AG04449 (cell line): ENCODE results near the gene RPL28.

Source experiments
- CTCF ChIA-PET: fragments of 350-600 bp; formaldehyde crosslinking; extraction: SDS; loops from one replicate; lab custom pipeline; 2021; ENCODE audit warnings: antibody characterized with exemption; lab: Yijun Ruan, JAX
- POLR2A ChIA-PET: fragments of 400-600, 350-600 bp; formaldehyde crosslinking; extraction: SDS; loops from one replicate; lab custom pipeline; 2020; ENCODE audit warnings: antibody characterized with exemption, inconsistent platforms; lab: Yijun Ruan, JAX
- DNase-seq: peaks from one replicate; pipeline ENCODE4 v3.0.0-alpha.2; 2010; ENCODE audit warnings: low read depth, low spot score
- H3K4me3 ChIP-seq: 2 replicates; pipeline ENCODE4 v1.5.1; 2011; ENCODE audit warnings: low read depth, mild to moderate bottlenecking, control low read depth, low read length
- TF ChIP-seq, protein P1 (sequence below): IDR thresholded peaks from one replicate; pipeline ENCODE4 v1.5.1; 2011; ENCODE audit warnings: mild to moderate bottlenecking, moderate library complexity, low read length, control low read depth, inconsistent platforms; ENCODE audit not compliant: insufficient read depth; ENCODE audit errors: missing control alignments

RPL28 gene

GRCh38 chr19:55352549-55353145 lies 33.1 kb upstream of the RPL28 start:
- ChIA-PET CTCF (interaction anchor here (1.1 to 1.3 kb wide), 2 partner anchors 14 to 16 kb away, joined by 3 to 4 read pairs; partner anchors contain the start of gene KMT5C), POLR2A (interaction anchor here (1.4 kb wide), 1 partner anchor 55 kb away, joined by 4 read pairs; the partner anchor contains the start of gene UBE2S)
- TF ChIP-seq, protein P1, sequence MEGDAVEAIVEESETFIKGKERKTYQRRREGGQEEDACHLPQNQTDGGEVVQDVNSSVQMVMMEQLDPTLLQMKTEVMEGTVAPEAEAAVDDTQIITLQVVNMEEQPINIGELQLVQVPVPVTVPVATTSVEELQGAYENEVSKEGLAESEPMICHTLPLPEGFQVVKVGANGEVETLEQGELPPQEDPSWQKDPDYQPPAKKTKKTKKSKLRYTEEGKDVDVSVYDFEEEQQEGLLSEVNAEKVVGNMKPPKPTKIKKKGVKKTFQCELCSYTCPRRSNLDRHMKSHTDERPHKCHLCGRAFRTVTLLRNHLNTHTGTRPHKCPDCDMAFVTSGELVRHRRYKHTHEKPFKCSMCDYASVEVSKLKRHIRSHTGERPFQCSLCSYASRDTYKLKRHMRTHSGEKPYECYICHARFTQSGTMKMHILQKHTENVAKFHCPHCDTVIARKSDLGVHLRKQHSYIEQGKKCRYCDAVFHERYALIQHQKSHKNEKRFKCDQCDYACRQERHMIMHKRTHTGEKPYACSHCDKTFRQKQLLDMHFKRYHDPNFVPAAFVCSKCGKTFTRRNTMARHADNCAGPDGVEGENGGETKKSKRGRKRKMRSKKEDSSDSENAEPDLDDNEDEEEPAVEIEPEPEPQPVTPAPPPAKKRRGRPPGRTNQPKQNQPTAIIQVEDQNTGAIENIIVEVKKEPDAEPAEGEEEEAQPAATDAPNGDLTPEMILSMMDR: no peak
- H3K4me3 ChIP-seq: no peak overlapping the region
- no peak for DNase-seq

- TF ChIP-seq, protein P1: no peak
- ChIA-PET POLR2A (interaction anchor here (1.4 kb wide), 1 partner anchor 54 kb away, joined by 4 read pairs; the partner anchor contains the start of gene UBE2S), CTCF (interaction anchor here (1.1 to 1.3 kb wide), 2 partner anchors 14 to 16 kb away, joined by 3 to 4 read pairs; partner anchors contain the start of gene KMT5C)
- DNase-seq: no peak
- H3K4me3 ChIP-seq: peak overlapping the region; percentile 59
Observed at GRCh38 chr19:55353356-55353802, 32.4 kb upstream of the RPL28 start.

DNA sequence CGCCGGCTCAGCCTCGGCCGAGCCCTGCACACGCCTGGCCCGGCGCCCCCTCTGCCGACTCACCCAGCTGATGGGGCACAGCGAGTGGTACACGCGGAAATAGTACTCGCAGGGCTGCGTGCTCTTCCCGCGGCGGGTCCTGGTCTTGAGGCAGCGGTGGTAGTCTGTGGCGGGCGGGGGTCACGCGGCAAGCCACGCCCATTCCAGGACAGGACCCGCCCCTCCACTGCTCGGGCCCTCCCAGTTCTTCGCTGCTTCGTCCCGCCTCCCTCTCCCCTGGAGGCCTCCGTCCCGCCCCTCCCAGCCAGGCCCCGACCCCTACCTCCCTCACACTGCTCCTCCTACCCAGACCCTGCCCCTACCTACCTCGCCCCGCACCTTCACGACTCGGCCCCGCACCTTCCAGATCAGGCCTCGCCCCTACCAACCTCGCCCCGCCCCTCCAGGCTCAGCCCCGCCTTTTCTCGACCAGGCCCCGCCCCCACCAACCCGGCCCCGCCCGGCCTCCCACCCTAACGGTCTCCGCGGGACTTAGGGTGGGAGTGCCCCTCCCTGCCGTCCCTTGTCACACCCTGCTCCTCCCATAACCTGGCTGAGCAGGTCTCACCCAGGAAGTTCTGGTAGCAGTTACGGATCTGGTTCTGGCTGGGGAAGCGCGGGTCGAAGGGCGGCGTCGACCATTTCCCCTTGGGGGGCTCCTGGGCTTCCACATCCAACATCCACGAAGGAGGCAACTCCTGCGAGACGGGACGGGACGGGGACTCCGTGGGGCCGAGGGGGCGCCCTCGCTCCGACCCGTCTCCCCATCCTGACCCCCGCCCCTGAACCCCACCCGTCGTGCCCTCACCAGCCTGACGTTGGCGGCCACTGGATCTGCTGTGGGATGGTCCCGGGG lies 31.7 kb upstream of the RPL28 start:
- TF ChIP-seq, protein P1: no peak
- DNase-seq: no peak
- H3K4me3 ChIP-seq: peak overlapping the region; percentile 59
- ChIA-PET CTCF (interaction anchor here (1.1 to 1.3 kb wide), 2 partner anchors 15 kb away, joined by 3 to 4 read pairs; partner anchors contain the start of gene KMT5C), POLR2A (interaction anchor here (0.5 to 1.4 kb wide), 2 partner anchors 10 to 53 kb away, joined by 3 to 4 read pairs; partner anchors contain the start of gene UBE2S)

GRCh38 chr19:55354698-55355212 lies 31.0 kb upstream of the RPL28 start, which contains the start of gene COX6B2:
Gene COX6B2, minus strand, starts transcription at chr19:55354719. Its CDS starts 198 bp downstream, at chr19:55354521.
- no peak for DNase-seq
- CTCF ChIA-PET: interaction anchor here (1.0 to 1.8 kb wide), 2 partner anchors 63 to 113 kb away, joined by 3 to 7 read pairs; no protein-coding TSS in a partner anchor
- POLR2A ChIA-PET: no interaction called here
- peak within 1 kb of the TSS; percentile 59 for H3K4me3 ChIP-seq
- TF ChIP-seq, protein P1: no peak

DNA sequence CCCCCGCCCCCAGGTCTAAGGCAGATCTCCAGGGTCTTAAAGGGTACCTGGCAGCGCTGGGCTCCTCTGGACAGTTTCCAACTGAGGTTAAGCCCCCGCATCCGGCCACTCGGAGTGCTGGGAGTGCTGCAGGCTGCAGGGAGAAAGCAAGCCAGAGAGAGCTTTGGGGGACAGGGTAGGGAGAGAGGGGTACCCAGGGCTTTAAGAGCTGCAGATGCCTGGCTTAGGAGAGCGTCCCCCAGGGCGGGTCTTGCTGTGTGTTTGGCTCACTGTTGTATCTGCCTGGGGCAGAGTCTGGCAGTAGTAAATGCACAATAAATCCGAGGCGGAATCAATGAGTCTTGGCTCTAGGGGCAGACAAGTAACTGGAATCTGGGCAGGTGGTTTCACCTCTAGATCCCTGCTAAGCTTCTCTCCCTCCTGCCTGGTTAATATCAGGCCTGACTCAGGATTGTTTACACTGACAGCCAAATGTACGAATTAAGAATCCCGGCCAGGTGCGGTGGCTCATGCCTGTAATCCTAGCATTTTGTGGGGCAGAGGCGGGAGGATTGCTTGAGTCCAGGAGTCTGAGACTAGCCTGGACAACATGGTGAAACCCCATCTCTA lies 30.4 kb upstream of the RPL28 start:
- POLR2A ChIA-PET: no interaction called here

More for the DNA sequence above, 30.4 kb upstream of the RPL28 start:
- no peak for DNase-seq
- TF ChIP-seq, protein P1: no peak
- no peak overlapping the region for H3K4me3 ChIP-seq
- CTCF ChIA-PET: interaction anchor here (1.0 to 1.8 kb wide), 2 partner anchors 64 to 112 kb away, joined by 3 to 7 read pairs; no protein-coding TSS in a partner anchor
